Mesothelial cell of epicardium (in vitro differentiated cells): ENCODE measurements around the gene PPP6C. TPM values are rescaled to one million over a fixed set of nuclear protein-coding genes. Genes with fewer than 3 reads are reported as not detected.

Experiments used
- DNase-seq, 2 experiments: peaks; one replicate each; pipeline ENCODE4 v3.0.0; 2021; ENCODE audit warnings: low spot score in 2 of 2; ENCODE audit not compliant: unreplicated experiment in 2 of 2
- H3K27ac Mint-ChIP-seq: 2 replicates; pipeline ENCODE4 v1.8.0; 2021; ENCODE audit warnings: mixed read lengths
- H3K27me3 Mint-ChIP-seq: 2 replicates; pipeline ENCODE4 v1.8.0; 2021; ENCODE audit warnings: low read depth, mixed read lengths
- H3K36me3 Mint-ChIP-seq: 2 replicates; pipeline ENCODE4 v1.8.0; 2021; ENCODE audit warnings: mixed read lengths
- H3K4me1 Mint-ChIP-seq: 2 replicates; pipeline ENCODE4 v1.8.0; 2021; ENCODE audit warnings: mixed read lengths
- H3K4me3 Mint-ChIP-seq: 2 replicates; pipeline ENCODE4 v1.8.0; 2021; ENCODE audit warnings: mild to moderate bottlenecking, moderate library complexity, mixed read lengths
- H3K9me3 Mint-ChIP-seq: 2 replicates; pipeline ENCODE4 v1.8.0; 2021; ENCODE audit warnings: mixed read lengths
- CTCF ChIP-seq: fragments of 200-600 bp; sonication (generic); IDR thresholded peaks from one replicate; pipeline ENCODE4 v1.5.0; 2021; ENCODE audit warnings: antibody characterized with exemption; ENCODE audit not compliant: unreplicated experiment
- total RNA-seq: library from RNA; stranded (reverse); gene quantifications from 3 replicates; pipeline ENCODE4 v1.2.1, GENCODE V29; 2021

PPP6C gene
- total RNA-seq, 1 donor from 2014 or later: 27.5 TPM

- TF ChIP-seq CTCF: no peak
- H3K9me3 Mint-ChIP-seq: no peaks in the 10 kb centered on the region
- no peak overlapping the region for H3K4me3 Mint-ChIP-seq
- no peak for DNase-seq
- H3K36me3 Mint-ChIP-seq: peaks cover 17% of the 10 kb centered on the region
- H3K27ac Mint-ChIP-seq: no peak overlapping the region
- H3K27me3 Mint-ChIP-seq: no peaks in the 10 kb centered on the region
- peaks cover 12% of the 10 kb centered on the region for H3K4me1 Mint-ChIP-seq
Measured at GRCh38 chr9:125156551-125156950, 33.1 kb downstream of the PPP6C start.

GRCh38 chr9:125153712-125154367, 35.8 kb downstream of the PPP6C start:
- no peak for DNase-seq
- H3K36me3 Mint-ChIP-seq: peaks cover 19% of the 10 kb centered on the region
- no peaks in the 10 kb centered on the region for H3K4me1 Mint-ChIP-seq
- H3K27ac Mint-ChIP-seq: no peak overlapping the region
- TF ChIP-seq CTCF: no peak
- no peak overlapping the region for H3K4me3 Mint-ChIP-seq
- H3K27me3 Mint-ChIP-seq: no peaks in the 10 kb centered on the region
- H3K9me3 Mint-ChIP-seq: no peaks in the 10 kb centered on the region

- H3K27ac Mint-ChIP-seq: no peak overlapping the region
- no peaks in the 10 kb centered on the region for H3K9me3 Mint-ChIP-seq
- H3K36me3 Mint-ChIP-seq: peaks cover 19% of the 10 kb centered on the region
- DNase-seq: no peak
- no peak for TF ChIP-seq CTCF
- H3K4me3 Mint-ChIP-seq: no peak overlapping the region
- peaks cover 3% of the 10 kb centered on the region for H3K4me1 Mint-ChIP-seq
- H3K27me3 Mint-ChIP-seq: no peaks in the 10 kb centered on the region
Measured at GRCh38 chr9:125151730-125152129, 37.9 kb downstream of the PPP6C start.

GRCh38 chr9:125150349-125151245, 39.0 kb downstream of the PPP6C start:
- Mint-ChIP-seq H3K4me1 (peaks cover 3% of the 10 kb centered on the region), H3K4me3 (no peak overlapping the region)

GRCh38 chr9:125147401-125147951, 42.1 kb downstream of the PPP6C start:
- no peak for TF ChIP-seq CTCF
- DNase-seq: no peak
- Mint-ChIP-seq H3K27me3 (no peaks in the 10 kb centered on the region), H3K27ac (no peak overlapping the region), H3K9me3 (no peaks in the 10 kb centered on the region), H3K4me3 (no peak overlapping the region), H3K36me3 (peaks cover 9% of the 10 kb centered on the region), H3K4me1 (peaks cover 9% of the 10 kb centered on the region)

More at GRCh38 chr9:125150349-125151245, 39.0 kb downstream of the PPP6C start:
- Mint-ChIP-seq H3K27ac (peak overlapping the region; percentile 15), H3K36me3 (peaks cover 19% of the 10 kb centered on the region), H3K27me3 (no peaks in the 10 kb centered on the region), H3K9me3 (no peaks in the 10 kb centered on the region)
- no peak for TF ChIP-seq CTCF
- DNase-seq: no peak
